NCI-H1417 (cell line): ENCODE results near the gene ADIPOR2.
A peak's percentile ranks its signal among the peaks of the same experiment; 100 is the strongest.

ENCODE experiments used
- DNase-seq, 3 experiments: peaks; one replicate each; lab custom pipeline; 2025; lab: John Stamatoyannopoulos, UW

Gene ADIPOR2

DNA sequence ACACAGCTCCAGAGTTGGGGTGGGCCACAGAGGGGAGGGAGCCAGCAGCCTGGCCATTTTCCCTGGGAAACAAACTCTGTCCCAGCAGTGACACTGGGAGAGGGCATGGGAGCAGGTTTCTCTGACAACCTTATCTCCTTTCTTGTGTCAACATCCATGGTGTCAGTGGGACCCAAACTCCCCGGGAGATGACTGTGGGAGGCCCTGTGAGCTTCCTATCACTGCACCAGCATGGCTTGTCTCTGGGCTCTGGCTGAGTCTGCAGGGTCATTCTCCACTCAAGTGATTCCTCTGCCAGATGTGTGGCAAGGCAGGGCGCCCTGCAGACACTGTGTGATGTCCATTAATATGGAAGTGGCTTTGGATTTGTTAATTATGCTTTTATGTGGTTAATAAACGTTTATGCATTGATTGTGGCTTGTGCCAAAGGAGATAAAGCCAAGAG, 139.6 kb downstream of the ADIPOR2 start:
- peak in 1 of 3 experiments; percentile 50 for DNase-seq

DNA sequence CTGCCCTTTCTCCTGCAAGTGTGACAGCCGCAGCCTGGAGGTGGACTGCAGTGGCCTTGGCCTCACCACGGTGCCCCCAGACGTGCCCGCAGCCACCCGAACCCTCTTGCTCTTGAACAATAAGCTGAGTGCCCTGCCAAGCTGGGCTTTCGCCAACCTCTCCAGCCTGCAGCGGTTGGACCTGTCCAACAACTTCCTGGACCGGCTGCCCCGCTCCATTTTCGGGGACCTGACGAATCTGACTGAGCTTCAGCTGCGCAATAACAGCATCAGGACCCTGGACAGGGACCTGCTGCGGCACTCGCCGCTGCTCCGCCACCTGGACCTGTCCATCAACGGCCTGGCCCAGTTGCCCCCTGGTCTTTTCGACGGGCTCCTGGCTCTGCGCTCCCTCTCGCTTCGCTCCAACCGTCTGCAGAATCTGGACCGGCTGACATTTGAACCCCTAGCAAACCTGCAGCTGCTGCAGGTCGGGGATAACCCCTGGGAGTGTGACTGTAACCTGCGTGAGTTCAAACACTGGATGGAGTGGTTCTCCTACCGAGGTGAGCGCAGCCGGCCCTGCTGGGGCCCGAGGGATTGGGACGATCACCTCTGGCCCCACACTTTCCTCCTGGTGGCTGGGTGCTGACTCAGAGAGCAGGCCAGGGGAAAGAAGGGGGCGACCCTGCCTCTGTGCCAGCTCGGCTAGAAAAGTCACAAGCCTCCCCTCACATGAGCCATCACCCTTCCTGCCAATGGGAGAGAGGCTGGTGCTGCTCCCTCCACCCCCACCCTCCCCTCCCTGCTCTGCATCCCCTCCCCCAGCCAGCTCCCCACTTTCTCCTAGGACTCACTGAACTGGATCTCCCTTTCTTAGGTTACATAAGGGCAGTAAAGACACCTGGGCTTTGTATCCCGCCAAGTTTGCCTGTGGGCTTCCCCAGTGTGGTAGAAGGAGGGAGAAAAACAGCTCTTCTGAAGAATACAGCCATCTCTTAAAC, 140.4 kb downstream of the ADIPOR2 start:
- DNase-seq = no peak

DNA sequence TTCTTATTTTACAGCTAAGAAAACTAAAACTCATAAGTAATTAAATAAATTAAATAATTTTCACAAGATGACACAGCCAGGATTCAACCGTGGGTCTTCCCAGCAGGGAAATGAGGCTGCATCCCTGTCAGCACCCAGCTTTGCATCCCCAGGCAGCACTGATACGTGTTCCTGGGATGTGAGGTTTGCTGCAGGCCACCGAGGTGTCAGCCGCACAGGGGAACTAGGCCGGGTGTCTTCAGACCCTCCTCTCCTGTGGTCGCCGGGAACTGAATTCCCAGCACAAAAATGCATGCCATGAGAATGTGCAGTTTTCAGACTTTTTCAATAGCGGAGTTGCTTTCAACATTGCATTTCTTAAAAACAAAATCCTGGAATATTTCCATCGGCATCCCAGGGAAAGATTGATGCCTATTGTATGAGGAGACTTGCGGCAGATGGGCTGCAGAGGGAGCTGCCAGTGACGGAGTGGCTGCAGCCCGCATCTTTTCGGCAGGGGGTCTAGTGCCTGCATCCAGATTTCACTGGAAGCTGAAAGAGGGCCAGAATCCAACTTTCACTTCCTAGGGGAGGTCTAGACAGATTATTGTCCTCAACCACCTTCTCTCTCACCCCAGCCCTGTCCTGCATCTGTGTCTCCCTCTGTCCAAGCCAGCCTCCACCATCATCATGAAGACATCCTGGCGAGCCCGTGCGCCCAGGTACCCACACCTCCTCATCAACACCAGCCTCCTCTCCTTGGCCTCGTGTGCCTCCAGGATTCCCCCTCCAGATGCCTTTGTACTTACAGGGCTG, 142.1 kb downstream of the ADIPOR2 start:
- no peak for DNase-seq

DNA sequence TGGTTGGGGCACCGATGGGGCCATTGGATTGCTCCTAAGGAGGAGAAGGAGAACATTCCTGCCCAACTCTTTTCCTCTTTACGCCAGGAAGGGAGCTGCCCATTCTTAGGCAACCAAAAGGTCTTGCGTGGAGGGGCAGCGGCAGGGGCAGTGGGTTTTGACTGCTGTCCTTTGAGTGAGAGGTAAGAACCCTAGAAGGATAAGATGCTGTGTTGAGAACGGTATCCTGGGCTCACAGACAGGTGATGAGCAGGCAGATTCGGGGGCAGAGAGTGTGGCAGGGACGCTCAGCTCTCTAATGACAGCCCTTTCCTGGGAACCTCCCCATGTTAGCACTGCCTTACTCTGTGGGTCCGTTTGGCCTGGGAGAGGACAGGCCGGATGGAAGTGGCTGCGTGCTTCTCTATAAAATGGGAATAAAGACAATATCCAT, 142.7 kb downstream of the ADIPOR2 start:
- no peak for DNase-seq

DNA sequence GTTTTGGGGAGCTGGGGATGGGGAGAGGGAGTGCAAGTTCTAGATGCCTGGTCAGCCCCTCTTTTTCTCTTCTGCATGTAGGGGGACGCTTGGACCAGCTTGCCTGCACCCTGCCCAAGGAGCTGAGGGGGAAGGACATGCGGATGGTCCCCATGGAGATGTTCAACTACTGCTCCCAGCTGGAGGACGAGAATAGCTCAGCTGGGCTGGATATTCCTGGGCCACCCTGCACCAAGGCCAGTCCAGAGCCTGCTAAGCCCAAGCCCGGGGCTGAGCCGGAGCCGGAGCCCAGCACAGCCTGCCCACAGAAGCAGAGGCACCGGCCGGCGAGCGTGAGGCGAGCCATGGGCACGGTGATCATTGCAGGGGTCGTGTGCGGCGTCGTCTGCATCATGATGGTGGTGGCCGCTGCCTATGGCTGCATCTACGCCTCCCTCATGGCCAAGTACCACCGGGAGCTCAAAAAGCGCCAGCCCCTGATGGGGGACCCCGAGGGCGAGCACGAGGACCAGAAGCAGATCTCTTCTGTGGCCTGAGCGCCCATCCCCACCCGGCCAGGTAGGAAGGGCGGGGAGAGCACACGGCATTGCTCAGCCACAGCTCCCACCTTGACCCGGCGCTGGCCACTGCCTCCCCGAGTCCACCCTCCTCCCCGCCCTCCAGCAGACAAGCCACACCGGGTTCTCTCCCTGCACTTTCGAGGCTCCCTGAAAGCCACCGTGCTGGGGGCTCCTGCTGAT, 143.5 kb downstream of the ADIPOR2 start:
- no peak for DNase-seq

DNA sequence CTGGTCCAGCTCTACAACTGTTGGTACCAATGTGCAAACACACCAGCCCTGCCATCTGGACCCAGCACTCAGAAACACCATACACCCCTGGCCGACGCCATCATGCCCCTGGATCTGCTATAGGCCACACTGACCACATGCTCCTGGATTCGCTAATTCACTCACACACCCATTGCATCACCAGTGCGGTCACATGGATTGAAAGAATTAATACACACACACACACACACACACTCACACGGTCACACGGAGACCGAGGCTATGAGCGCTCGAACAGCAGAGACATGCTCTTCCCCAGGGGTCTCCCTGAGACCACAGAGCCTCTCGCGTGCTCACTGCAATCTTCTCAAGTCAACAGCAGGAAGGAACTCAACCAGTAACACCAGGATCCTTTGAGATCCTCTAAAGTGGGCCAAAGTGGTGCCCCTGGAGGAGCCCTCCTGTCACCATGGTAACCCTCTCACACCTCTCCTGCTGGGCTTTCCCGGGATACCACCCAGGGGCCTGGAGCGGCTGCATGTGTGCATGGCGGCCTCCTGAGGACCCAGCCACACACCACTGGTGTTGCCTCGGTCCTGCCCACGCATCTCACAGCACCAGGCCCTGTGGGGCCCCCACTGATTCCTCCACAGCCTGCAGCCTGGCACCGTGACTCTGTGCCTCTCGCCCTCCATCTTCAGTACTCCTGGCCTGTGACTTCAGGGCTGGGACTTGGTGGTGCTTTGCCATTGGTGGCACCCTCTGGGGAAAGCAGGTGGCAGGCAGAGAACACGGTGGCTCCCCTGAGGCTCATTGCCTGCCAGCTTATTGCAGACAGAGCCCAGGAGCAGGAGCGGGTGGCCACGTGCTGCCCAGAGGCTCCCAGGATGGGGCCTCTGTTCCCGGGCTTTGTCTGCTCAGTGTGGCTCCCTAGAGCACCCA, 144.6 kb downstream of the ADIPOR2 start:
- DNase-seq = no peak

DNA sequence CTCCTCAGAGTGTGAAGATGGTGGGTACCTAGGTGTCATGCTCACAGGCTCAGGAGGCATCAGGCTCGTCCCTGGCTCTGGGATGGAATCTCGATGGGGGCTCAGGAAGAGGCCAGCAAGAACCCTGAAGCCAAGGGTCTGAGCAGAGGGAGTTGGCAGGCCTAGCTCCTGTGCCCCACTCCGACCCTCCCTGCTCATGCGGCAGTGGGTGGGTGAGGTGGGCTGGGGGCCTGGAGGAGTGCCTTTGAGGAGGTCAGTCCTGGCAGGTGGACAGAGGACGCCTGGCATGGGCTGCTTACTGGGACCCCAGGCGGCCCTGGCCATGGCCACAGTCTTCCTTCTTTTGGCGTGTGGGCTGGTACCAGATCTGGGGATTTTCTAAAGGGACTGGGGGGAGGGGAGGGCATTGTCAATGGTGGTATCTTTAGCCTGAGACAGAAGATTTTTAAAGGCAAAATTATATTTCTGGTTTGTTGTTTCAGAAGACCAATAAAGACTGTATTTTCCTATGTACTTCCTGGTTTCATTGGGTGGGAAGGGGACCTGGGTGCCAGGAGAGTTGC, 145.5 kb downstream of the ADIPOR2 start:
- no peak for DNase-seq

DNA sequence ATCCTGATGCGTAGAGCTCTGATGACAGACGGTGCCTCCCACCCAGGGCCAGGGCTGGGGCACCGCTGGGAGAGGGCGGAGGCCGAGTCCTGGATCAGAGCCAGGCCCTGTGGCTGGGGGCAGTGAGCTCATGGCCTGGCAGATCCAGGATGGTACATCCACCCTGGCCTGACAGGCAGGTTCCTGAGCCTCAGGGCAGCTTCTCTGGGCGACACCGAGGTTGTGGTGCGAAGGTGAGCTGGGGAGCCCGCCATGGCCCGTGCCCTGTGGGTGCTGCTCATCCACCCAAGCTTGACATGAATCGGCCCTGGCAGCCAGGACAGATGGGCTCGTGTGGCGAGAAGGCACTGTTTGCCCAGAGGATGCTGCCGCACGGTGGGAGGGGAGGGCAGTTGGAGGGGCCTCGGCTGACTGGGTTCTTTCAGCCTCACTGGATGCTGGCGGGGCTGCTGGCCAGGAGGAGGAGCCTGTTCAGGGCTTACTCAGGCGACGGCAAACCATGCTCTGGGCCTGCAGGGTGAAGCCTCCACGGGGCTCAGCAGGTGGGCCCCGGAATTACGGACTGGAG, 146.1 kb downstream of the ADIPOR2 start:
- DNase-seq = no peak

DNA sequence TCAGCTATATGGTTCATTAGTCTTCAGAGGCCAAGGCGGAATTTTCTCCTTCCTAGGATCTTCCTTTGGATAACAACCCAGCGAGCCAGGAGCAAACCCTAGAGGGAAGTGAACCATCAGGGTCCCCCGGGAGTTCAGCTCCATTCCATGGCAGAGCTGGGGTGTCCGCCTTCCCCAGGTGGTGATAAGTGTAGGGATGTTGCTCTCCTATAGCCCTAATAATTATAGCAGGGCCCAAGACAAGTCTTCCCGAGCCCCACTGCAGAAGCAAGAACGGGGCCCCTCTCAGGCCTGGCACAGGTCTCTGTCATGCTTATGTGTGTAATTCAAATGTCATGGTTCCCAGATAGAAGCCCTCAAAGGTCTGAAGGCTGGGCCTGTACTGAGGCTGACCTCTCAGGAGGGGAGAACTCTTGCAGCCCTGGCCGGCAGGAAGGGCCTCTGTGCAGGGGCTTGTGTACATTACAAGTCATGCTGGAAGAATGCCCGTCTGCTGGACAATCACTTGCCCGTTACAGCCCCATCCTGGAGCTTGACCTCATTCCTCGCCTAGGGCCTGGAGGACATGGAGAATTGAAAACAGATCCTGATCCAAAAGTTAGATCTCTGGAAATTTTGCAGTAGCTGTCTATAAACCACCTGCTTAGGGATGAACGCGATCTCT, 146.8 kb downstream of the ADIPOR2 start:
- DNase-seq = no peak
